ENCODE measurements around the gene TMEM40. TPM values are rescaled to one million over a fixed set of nuclear protein-coding genes. Genes with fewer than 3 reads are reported as not detected.

Gene TMEM40
- total RNA-seq, 4 donors from 2014 or later: 47.7 to 82.2 (median 63.8) TPM

DNA sequence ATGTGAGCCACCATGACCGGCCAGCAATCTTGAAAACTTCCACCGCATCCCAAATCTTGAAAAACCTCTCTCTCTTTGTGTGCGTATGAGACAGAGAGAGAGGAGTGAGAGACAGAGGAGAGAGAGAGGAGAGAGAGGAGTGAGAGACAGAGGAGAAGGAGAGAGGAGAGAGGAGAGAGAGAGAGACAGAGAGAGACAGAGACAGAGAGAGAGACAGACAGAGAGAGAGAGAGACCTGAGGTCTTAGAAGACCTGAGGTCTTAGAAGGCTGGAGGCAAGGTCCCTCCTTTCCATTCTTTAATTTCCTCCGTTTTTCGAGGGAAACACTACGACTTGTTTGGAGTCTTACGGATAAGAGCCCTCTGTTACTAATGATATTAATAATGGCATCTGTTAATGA, 39.5 kb downstream of the TMEM40 start:
- TF ChIP-seq, protein P1, sequence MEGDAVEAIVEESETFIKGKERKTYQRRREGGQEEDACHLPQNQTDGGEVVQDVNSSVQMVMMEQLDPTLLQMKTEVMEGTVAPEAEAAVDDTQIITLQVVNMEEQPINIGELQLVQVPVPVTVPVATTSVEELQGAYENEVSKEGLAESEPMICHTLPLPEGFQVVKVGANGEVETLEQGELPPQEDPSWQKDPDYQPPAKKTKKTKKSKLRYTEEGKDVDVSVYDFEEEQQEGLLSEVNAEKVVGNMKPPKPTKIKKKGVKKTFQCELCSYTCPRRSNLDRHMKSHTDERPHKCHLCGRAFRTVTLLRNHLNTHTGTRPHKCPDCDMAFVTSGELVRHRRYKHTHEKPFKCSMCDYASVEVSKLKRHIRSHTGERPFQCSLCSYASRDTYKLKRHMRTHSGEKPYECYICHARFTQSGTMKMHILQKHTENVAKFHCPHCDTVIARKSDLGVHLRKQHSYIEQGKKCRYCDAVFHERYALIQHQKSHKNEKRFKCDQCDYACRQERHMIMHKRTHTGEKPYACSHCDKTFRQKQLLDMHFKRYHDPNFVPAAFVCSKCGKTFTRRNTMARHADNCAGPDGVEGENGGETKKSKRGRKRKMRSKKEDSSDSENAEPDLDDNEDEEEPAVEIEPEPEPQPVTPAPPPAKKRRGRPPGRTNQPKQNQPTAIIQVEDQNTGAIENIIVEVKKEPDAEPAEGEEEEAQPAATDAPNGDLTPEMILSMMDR (IDR thresholded peaks at IDR 0.05): no peak
- TF ChIP-seq POLR2AphosphoS5 (IDR thresholded peaks at IDR 0.05): no peak
- TF ChIP-seq EP300 (IDR thresholded peaks at IDR 0.05): no peak
- no peak for TF ChIP-seq POLR2A (IDR thresholded peaks at IDR 0.05)
- Histone ChIP-seq H3K27me3 (no peaks in the 10 kb centered on the region), H3K36me3 (no peaks in the 10 kb centered on the region), H3K9me3 (no peaks in the 10 kb centered on the region), H3K27ac (no peak overlapping the region), H3K4me3 (peak overlapping the region; percentile 20), H3K4me1 (peaks cover 3% of the 10 kb centered on the region)
- 44% methylated on average over 7 of the region's 7 CpGs for WGBS
- no peak for DNase-seq (ENCODE audit: low spot score in 2 of 2)

DNA sequence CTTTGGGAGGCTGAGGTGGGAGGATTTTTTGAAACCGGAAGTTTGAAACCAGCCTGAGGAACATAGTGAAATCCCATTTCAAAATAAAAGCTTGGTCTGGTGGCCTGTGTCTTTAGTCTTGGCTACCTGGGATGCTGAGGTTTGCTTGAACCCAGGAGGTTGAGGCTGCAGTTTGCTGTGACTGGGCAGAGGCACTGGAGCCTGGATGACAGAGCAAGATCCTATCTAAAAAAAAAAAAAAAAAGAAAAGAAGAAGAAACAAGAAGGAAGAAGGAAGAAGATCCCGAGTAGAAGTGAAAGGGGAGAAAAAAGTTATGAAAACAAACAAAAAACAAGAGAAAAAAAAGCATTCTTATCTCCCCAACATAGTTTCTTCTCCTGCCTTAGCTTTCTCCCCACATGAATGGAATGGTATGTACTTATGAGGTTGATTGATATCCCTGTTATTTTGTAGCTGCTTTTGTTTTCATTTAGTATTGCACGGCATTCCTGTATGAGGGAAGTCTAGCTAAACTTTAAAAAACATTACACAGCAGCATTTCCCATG, 42.4 kb downstream of the TMEM40 start:
- no peak for DNase-seq (ENCODE audit: low spot score in 2 of 2)
- no peak overlapping the region for H3K4me3 ChIP-seq
- no peak overlapping the region for H3K27ac ChIP-seq
- H3K36me3 ChIP-seq: no peaks in the 10 kb centered on the region
- no peaks in the 10 kb centered on the region for H3K27me3 ChIP-seq
- WGBS: 46% methylated on average over 3 of the region's 3 CpGs
- TF ChIP-seq POLR2A (IDR thresholded peaks at IDR 0.05) (no peak), POLR2AphosphoS5 (IDR thresholded peaks at IDR 0.05) (no peak), EP300 (IDR thresholded peaks at IDR 0.05) (no peak)
- TF ChIP-seq, protein P1 (IDR thresholded peaks at IDR 0.05): no peak
- no peaks in the 10 kb centered on the region for H3K9me3 ChIP-seq
- H3K4me1 ChIP-seq: peaks cover 3% of the 10 kb centered on the region

DNA sequence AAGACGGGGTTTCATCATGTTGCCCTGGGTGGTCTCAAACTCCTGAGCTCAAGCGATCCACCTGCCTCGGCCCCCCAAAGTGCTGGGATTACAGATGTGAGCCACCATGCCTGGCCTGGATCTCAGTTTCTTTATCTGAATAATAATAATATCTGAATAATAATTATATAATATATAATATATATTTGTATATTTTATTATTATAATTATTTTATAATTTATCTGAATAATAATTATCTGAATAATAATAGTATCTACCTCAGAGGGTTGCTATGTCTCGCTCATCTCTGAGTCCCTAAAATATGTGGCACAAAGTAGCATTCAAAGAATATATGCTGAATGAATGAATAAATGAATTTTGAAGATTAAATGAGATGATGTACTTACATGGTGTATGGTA, 44.8 kb downstream of the TMEM40 start:
- no peaks in the 10 kb centered on the region for H3K36me3 ChIP-seq
- DNase-seq (ENCODE audit: low spot score in 2 of 2): no peak
- WGBS: 96% methylated on average over 4 of the region's 4 CpGs
- H3K27me3 ChIP-seq: no peaks in the 10 kb centered on the region
- H3K27ac ChIP-seq: no peak overlapping the region
- TF ChIP-seq, protein P1 (IDR thresholded peaks at IDR 0.05): no peak
- TF ChIP-seq POLR2A (IDR thresholded peaks at IDR 0.05) (no peak), POLR2AphosphoS5 (IDR thresholded peaks at IDR 0.05) (no peak), EP300 (IDR thresholded peaks at IDR 0.05) (no peak)
- no peak overlapping the region for H3K4me3 ChIP-seq
- no peaks in the 10 kb centered on the region for H3K4me1 ChIP-seq
- no peaks in the 10 kb centered on the region for H3K9me3 ChIP-seq

DNA sequence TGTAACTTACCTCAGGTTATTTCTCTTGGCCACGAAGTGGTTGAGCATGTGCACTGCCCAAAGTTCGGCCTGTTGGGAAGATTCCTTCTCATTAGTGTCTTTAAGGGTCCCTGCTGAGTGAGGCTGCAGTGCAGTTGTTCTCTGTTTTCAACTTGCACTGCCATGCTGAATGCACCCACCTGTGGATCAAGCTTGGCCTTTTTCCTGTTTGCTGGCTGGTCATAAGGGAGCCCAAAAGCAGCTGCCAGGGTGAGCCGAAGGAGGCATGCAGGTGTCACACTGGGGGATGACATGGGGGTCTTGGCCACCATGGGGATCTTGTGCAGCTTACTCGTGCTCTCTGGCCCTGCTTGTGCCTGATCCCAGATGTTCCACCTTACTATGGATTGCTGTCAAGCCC, 49.0 kb downstream of the TMEM40 start:
- H3K4me1 ChIP-seq: peaks cover 4% of the 10 kb centered on the region
- H3K9me3 ChIP-seq: no peaks in the 10 kb centered on the region
- WGBS: 81% methylated on average over 2 of the region's 4 CpGs
- H3K27ac ChIP-seq: no peak overlapping the region
- H3K4me3 ChIP-seq: no peak overlapping the region
- DNase-seq (ENCODE audit: low spot score in 2 of 2): no peak
- no peaks in the 10 kb centered on the region for H3K27me3 ChIP-seq
- no peaks in the 10 kb centered on the region for H3K36me3 ChIP-seq
- TF ChIP-seq POLR2A (IDR thresholded peaks at IDR 0.05) (no peak), EP300 (IDR thresholded peaks at IDR 0.05) (no peak), POLR2AphosphoS5 (IDR thresholded peaks at IDR 0.05) (no peak)
- TF ChIP-seq, protein P1 (IDR thresholded peaks at IDR 0.05): no peak

DNA sequence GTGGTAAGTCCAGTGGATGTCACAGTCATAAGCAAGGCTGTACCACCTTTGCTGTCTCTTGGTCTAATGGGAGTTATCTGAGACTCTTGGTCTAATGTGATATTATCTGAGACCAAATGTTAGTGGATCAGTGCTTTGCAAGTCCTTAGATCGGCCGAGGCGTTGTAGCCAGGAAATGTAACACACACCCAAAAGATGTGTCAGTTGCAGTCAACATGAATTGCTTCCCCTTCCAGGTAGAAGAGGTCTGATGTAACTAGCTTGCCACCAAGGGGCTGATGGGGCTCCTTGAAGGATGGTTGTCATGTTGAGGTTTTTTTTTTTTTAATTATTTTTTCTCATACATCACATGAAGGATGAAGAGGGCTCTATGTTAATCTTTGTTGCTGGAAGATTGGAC, 49.7 kb downstream of the TMEM40 start:
- 92% methylated on average over 3 of the region's 3 CpGs for WGBS
- Histone ChIP-seq H3K4me1 (peaks cover 4% of the 10 kb centered on the region), H3K9me3 (no peaks in the 10 kb centered on the region), H3K27me3 (no peaks in the 10 kb centered on the region), H3K27ac (no peak overlapping the region), H3K36me3 (no peaks in the 10 kb centered on the region), H3K4me3 (no peak overlapping the region)
- TF ChIP-seq EP300 (IDR thresholded peaks at IDR 0.05) (no peak), POLR2AphosphoS5 (IDR thresholded peaks at IDR 0.05) (no peak), POLR2A (IDR thresholded peaks at IDR 0.05) (no peak)
- TF ChIP-seq, protein P1 (IDR thresholded peaks at IDR 0.05): no peak
- no peak for DNase-seq (ENCODE audit: low spot score in 2 of 2)

Data from suprapubic skin (tissue), 4 donors.